NCI-H2171 treated with DMSO at 0.1 percent for 48 hours (cell line): Measurements from ENCODE around the gene NMNAT3.

ENCODE experiments used
- DNase-seq: peaks from one replicate; lab custom pipeline; 2025; lab: John Stamatoyannopoulos, UW

The NMNAT3 gene

DNA sequence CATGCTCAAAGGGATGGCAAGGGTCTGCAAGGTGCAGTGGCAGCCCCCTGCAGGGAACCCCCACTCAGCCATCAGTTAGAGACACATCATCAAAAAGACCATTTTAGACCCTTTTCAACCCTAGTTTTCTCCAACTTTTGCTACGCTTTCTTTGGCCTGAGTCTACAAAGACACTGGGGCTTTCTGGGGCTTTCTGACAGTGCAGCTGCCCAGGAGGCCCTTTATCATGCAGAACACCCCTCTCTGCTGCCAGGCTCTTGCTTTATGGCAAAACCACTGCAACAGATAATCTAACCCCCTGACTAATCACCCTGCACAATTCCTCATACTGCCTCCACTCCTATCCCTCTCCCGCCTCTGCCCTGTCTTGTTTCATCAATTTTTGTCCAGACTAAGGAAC, 2.4 kb downstream of the NMNAT3 start:
- no peak for DNase-seq

DNA sequence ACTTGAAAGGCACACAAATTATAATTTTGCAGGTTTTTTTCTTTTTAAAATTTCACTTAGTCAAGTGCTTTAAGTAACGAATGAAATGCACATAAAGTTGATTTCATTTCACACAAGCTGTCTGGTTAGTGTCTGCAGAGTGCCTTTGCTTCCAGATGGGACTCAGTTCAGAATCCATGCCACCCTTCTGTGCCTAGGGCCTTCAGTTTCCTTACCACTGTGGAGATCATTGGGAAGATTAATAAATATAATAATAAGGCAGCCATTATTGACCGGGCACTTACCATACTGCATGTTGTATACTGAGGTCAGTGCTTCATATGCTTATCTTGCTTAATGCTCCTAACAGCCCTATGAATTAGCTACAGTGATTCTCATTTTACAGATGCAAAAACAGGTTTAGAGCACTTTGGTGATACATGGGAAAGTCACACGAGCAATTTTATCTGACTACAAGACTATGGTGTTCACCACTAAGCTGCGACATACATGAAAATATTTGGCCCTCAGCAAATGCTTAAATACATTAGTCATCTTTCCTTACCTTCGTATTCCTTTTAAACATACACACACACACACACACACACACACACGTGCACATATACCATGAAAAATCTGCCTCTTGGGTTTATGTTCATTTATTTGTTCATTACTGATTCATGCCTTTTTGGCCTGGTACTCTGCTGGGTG, 3.1 kb downstream of the NMNAT3 start:
- no peak for DNase-seq

DNA sequence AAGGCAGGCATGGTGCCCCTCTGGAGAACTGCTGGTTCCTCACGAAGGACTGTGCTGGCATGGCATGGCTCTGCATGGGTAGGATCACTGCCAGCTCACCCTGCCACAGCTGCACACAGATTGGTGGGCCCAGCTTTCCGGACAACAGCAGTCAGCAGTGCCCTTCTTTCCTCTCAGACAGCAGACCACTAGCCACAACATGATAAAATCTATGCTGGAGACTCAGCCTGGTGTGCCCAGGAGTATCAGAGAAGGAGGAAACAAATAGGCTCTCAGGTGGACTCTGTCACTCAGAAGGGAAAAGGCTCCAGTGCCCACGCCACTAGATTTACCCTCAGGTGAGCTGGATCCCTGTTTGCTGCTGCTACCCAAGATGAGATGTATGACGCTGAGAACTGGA, 4.9 kb downstream of the NMNAT3 start:
- no peak for DNase-seq

DNA sequence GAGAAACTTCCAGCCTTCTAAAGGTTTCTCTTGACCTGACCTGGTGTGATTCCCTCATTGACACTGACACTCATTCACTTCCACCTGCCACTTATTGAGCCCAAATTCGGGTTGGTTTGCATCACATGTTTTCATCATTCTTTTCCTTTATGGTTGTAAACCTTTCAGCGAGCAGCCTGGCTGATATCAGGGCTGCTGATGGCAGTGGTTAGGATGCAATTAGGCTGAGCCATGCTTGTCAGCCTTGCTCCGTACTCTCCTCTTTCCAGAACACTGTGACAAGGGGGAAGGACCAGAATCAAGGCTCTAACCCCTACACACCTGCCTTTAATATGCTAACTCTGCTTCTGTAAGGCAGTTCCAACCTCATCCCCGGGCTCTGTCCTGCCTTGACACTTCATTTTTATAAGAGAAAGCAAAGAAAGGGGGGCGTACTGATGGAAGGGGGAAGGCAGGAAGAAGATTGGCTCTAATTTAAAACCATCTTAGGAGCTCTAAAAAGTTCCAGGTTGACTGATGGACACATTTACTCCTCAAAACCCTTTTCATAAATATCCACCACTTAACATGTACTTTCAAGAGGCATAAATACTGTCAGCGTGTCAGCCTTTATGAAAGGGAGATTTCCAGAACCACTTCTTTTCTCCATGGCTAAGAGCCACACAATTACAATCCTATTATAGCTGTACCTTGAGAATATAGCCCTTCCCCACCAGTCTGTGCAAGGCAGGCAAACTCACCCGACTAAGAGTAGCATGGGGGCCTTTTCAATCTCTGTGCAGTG, 5.7 kb downstream of the NMNAT3 start:
- DNase-seq = no peak

DNA sequence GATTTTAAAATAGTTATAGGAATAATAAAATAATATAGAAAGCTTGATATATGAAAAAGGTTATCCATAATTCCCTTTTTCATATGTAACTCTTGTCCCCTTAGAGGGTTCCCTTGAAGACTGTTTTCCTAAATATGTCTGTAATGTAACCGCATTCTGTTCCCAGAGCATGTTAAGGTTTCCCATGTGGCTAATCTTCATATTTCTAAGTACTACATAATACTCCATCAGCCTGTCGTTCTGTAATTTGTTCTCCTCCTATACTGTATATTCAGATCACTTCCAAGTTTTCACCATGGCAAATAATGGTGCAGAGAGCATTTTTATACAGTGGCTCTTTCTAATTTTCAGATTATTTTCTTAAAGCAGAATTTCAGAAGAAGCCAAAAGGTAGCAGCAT, 6.7 kb downstream of the NMNAT3 start:
- no peak for DNase-seq

DNA sequence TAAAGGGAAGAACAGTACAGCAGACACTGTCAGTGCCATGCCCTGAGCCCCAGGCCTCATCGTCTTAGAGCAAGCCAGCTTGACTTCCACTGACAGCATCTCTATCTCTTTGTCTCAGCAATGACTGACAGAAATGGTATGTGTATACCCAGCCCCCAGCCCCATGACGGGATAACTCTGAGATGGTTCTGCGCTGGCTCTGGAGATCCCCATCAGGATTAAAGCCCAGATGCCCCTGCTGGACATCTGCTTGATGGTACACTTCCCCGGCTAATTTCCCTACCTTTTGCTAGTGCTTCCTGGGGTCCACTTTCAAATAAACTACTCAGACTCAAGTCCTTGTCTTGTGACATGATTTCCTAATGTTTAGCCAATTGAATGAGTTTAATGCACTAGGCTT, 7.6 kb downstream of the NMNAT3 start:
- no peak for DNase-seq

DNA sequence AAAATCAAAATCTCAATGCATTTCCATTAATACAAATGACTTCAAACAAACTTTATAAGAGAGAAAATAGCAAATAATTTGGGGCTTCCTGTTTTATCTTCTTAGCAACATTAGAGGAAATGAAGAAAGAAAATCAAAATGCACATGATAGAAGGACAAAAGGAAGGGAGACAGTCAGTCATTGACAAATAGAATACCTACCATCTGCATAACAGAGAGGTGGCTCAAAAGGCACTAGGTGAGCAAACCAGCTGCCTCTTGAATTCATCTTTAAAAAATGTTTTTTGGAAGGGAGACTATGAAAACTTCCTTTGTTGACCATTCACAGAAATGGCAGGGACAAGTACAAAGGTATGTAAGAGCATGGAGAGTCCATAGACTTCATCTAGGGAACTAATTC, 9.4 kb downstream of the NMNAT3 start:
- DNase-seq = no peak

DNA sequence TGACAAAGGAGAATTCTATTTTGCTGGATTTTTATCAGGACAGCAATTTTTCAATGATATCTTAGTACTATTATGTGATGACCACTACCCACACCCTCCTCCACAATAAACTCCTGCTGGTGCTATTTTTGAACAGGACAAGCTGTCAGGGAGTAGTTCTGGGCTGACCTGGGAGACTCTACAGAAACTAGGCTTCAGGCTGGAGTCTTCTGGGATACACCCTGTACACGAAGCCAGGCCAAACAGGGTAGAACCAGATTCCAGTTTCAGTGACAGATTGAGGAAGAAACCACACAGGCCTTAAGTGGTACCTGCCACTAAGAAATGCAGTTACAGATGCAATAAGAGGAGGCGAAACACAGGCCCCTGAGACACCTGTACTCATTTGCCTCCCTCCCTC, 12.8 kb downstream of the NMNAT3 start:
- DNase-seq = peak; percentile 34

DNA sequence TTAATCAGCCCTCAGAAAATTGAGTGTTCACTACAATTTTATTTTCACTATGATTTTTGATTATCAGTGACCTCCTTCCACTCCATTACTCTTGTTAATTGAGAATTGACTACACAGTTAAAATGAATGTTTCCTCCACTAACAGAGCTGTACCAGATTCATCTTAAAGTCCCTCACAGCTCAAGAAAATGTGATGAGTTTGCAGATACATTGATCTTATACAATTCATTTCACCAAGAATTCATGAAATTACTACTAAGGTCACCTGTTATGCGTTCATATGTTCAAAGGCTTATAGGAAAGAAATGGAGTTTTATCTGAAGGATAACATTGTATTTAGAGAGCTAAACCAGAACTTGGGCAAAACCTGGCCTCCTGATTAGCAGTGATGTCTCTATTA, 17.5 kb downstream of the NMNAT3 start:
- DNase-seq = no peak

DNA sequence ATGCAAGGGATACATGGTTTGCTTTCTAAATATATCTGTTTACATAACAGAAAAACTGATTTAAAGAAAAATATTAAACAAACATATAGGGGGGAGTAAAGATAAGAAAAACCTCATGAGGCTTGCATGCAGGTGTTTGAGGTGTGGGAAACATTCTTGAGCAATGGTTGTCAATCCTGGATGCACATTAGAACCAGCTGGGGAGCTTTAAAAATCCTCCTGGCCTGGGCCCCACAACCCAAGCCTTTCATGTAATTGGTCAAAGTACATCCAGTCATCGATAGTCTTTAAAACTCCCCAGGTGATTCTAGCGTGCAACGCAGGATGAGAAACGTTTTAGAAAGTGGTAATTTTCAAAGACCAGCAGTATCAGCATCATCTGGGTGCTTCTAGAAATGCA, 18.3 kb downstream of the NMNAT3 start:
- DNase-seq = no peak

DNA sequence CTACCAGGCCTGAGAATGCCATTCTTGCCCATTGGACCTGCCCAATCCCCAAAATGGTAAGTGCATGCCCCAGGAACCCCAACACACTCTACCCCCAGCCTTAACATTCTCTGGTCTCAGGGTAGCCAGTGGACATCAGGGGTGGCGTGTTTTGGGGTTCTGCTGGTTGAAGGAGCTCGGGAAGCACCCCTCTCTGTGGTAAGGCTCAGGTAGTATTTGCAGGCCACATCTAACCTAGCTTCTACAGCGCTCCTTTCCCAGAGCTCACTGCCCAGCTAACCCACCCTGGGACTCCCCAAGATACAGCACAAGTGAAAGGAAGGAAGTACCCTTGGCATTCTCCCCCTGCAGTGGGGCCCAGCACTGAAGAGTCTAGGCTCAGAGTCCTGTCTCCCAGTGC, 19.8 kb downstream of the NMNAT3 start:
- DNase-seq = no peak

DNA sequence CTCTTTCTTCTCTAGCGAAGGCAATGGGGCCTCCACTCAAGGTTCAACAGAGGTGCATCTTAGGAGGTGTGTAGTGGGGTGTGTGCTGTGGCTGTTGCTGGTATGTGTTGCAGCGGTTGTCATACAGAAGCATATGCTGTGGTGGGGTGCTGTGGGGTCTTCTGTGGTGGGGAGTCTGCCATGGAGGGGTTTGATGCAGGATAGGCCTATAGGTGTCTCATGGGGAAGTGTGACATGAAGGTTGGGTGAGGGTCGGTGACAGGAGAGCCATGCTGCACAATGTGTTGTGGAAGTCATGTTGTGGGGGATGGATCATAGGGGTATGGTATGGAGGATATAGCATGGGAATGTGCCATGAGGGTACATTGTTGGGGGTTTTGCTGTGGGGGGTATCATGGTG, 20.3 kb downstream of the NMNAT3 start:
- DNase-seq = no peak

DNA sequence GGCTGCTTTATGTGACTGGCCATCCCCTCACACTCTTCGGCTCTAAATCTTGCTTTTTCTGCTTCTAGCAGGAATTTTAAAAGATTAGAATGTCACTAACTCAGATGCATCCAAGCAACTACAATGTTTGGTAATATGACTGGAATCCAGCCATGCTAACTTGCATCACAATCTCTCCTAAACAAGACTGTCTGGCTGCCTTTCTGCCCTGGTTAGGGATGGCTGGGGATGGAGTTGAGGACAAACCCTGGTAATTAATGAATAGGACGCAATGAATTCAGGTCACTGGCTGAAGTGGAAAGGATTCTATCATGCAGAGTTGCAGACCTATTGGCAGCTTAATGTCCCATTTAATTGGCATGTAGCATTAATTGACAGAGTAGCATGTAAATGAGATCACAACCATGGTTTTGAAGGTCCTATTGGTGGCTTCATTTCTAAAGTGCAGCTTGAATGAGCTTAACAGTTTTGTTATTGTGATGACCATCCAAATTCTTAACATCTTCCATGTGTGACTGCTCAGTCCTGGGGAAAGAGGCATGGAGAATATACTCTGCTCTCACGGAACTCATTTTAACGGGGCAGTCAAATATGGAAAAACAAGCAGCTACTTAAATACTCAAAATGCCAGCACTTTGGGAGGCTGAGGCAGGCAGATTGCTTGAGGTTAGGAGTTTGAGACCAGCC, 21.7 kb downstream of the NMNAT3 start:
- no peak for DNase-seq

DNA sequence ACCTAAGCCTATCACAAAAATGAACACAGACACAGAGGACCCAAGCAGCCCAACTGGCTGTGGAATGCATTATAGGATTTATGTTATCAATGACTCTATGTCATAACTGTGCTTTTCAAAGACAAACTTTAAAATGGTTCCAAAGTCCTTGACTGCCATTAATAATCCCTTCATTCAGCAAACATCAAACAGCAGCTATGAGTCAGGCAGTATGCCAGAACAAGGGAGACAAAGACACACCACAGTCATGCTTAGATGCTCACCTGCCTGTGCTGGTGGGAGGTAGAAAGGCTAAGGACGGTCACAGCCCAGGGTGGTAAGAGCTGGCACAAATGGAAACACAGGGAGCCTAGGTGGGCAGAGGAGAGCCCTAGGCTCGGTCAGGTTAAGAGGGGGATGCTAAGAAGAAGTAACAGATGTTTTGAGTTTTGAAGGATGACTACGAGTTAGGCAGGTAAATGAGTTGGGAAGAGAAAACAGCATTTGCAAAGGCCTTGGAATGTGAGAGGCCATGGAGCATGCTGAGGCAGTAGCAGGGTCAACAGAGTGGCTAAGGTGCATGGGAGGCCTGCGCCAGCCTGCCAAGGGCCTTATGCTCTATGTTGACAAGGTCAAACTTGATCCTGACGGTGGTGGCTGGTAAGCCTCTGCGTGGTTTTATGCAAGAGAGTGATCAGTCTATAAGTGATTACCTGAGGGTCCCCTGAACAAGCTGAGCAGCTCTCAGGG, 23.0 kb downstream of the NMNAT3 start:
- no peak for DNase-seq

DNA sequence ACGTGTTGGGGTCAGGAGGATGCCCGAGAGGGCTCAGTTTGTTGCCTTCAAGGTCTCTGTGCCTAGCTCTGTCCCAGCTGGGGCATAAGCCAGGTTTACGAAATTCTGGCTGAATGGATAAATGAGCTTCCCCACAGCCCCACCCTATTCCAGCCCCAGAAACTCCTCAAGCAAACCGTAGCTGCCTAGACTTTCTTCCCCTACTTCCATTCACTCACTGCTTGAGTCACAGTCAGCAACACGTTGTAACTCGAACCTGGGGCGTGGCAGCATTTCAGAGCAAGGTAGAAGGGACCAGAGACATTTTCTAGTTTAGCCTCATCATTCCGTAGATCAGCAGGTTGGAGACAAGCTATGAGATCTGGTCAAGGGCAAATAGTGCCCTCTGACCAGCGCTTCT, 24.2 kb downstream of the NMNAT3 start:
- DNase-seq = no peak

DNA sequence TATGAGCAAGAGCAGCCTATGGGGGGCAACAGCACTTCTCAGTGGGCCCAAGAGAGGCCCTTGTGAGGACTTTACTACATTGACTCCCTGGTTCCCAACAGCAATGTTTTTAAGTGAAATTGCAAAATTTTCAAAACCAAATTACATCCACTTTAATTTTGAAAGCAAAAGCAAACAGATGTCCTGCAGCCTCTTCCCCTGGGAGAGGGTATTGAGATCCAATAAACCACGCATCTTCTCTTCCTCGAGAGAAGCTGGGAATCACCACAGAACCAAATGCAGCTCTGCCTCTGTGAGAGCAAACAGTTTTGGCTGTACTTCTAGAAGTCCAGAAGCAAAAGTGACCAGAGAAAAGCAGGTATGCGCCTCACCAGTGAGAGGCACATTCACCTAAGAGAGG, 25.2 kb downstream of the NMNAT3 start:
- peak; percentile 9 for DNase-seq

DNA sequence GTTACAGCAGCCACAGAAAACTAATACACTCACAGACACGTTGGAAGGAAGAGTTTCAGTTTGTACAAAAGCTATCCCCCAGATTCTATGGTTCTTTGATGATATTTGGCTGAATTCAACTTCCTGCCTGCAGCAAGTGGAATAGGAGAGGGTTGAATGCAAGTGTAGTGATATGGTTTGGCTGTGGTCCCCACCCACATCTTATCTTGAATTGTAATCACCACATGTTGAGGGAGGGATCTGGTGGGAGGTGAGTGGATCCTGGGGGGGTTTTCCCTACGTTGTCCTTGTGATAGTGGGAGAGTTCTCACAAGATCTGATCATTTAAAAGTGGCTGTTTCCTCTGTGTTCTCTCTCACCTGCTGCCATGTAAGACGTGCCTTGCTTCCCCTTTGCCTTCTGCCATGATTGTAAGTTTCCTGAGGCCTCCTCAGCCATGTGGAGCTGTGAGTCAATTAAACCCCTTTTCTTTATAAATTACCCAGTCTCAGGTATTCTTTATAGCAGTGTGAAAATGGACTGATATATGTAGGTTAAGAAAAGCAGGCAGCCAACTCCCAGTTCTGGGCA, 29.8 kb downstream of the NMNAT3 start:
- no peak for DNase-seq

DNA sequence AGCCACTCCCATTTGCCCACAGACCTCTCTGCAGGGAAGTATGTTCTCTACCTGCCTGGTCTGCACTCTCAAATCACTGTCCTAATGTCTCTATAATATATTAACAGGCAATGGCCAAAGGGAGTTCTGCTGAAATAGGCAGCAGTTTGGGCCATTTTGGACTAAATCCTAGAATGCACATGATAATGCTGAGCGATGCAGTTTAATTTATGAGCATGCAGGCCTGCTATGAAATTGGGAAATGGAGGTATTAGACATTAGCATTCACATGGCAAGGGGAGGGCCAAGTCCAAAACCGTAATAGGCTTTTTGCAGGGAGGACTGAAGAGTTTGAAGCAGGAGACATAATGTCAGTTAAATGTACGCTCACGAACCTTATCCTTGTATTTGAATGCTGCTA, 31.3 kb downstream of the NMNAT3 start:
- DNase-seq = no peak

DNA sequence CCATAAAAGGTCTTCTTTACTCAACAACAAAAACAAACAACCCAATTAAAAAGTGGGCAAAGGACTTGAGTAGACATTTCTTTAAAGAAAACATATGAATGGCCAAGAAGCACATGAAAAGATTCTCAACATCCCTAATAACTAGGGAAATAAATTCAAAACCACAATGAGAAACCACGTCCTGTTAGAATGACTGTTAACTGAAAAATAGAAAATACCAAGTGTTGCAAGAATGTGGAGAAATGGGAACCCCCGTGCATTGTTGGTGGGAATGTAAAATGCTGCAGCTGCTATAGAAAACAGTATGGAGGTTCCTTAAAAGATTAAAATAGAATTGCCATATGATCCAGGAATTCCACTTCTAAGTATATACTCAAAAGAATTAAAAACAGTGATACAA, 34.8 kb downstream of the NMNAT3 start:
- DNase-seq = no peak

DNA sequence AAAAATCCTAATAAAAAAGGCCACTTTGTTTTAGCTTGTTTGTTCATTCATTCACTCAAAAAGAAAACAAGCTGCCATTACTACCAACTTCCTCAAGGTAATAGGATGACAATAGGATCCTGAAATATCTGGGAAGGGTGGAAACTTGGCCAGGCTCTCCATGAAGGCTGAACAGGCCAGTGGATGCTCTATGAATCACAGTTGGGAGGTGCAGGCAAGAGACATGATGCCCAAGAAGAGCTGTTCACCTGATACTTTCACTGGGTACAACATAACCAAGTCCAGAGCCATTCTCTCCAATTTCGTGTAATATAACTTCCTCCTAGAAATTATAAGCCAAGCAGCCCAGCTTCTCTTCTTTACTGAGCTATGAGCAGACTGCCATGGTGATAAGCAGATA, 37.3 kb downstream of the NMNAT3 start:
- DNase-seq = no peak

DNA sequence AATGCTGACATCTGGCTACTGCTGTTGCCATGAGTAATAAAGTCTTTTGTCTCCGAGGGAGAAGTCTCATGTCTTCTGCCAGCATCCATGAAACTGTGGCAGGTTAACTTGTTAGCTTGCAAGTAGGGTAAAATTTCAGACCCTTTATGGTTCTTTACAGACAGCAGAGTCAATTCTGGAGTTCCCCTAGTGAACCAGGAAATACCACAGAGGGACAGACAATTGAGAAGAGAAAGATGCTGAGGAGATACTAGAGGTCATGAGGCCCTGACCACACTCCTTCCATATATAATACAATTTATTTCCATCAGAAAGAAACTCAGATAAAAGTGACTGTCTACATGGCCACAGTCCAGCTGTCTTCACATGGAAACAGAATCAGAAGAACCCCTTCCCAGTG, 38.1 kb downstream of the NMNAT3 start:
- DNase-seq = no peak

DNA sequence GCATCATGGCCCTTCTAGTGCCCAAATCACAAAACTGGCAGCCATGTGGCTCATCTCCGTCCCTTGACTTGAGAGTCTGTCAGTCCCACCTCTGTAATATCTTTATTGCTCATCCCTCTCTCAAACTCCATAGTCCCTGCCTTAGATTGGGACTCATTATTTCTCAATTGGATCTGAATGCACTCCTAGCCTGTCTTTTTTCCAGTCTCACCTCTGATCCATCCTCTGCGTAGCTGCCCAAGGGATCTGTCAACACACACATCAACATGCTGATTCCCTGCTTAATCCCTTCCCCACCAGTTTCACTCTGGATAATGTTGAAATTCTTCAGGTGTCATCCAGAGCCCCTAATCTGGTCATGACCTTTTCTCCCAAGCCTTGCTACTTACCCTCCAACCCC, 39.3 kb downstream of the NMNAT3 start:
- no peak for DNase-seq
